ENCODE measurements around the gene TRAF5.

The TRAF5 gene

GRCh38 chr1:211370669-211371068 is 44.0 kb downstream of the TRAF5 start:
- no peak overlapping the region for H3K27ac ChIP-seq (ENCODE audit: low read depth, low read length)
- H3F3A ChIP-seq (ENCODE audit: insufficient read depth): no peaks in the 10 kb centered on the region
- TF ChIP-seq EZH2phosphoT487 (conservative IDR thresholded peaks at IDR 0.05; ENCODE audit: low read length) (no peak), CTCF (IDR thresholded peaks at IDR 0.05; ENCODE audit: insufficient read depth, low read length, poor library complexity, severe bottlenecking) (no peak)
- H3K36me3 ChIP-seq (ENCODE audit: low read length): no peaks in the 10 kb centered on the region
- H3K9me3 ChIP-seq (ENCODE audit: insufficient read depth, low read length): no peaks in the 10 kb centered on the region
- no peaks in the 10 kb centered on the region for H3K9me2 ChIP-seq (replicated peaks; ENCODE audit: insufficient read depth, low read length)
- no peaks in the 10 kb centered on the region for H3K27me3 ChIP-seq (ENCODE audit: low read length)
- H3K4me3 ChIP-seq (ENCODE audit: insufficient read depth, low read length, poor library complexity, severe bottlenecking): no peak overlapping the region
- H2AFZ ChIP-seq (ENCODE audit: low read depth, low read length, severe bottlenecking): no peak overlapping the region
- H3K4me2 ChIP-seq (ENCODE audit: low read depth, low read length, poor library complexity, severe bottlenecking): no peak overlapping the region
- no peaks in the 10 kb centered on the region; the same call in 1 of the 2 replicates for H4K20me1 ChIP-seq (ENCODE audit: low read depth, low read length)
- no peaks in the 10 kb centered on the region for H3K79me2 ChIP-seq (ENCODE audit: insufficient read depth, low read length)
- no peak overlapping the region for H3K9ac ChIP-seq (ENCODE audit: low read length)

- no peaks in the 10 kb centered on the region for H3F3A ChIP-seq (ENCODE audit: insufficient read depth)
- H3K4me2 ChIP-seq (ENCODE audit: low read depth, low read length, poor library complexity, severe bottlenecking): no peak overlapping the region
- no peaks in the 10 kb centered on the region for H3K9me2 ChIP-seq (replicated peaks; ENCODE audit: insufficient read depth, low read length)
- H3K9ac ChIP-seq (ENCODE audit: low read length): no peak overlapping the region
- no peak overlapping the region for H3K27ac ChIP-seq (ENCODE audit: low read depth, low read length)
- no peaks in the 10 kb centered on the region for H3K36me3 ChIP-seq (ENCODE audit: low read length)
- H3K27me3 ChIP-seq (ENCODE audit: low read length): no peaks in the 10 kb centered on the region
- TF ChIP-seq EZH2phosphoT487 (conservative IDR thresholded peaks at IDR 0.05; ENCODE audit: low read length) (no peak), CTCF (IDR thresholded peaks at IDR 0.05; ENCODE audit: insufficient read depth, low read length, poor library complexity, severe bottlenecking) (no peak)
- H3K9me3 ChIP-seq (ENCODE audit: insufficient read depth, low read length): no peaks in the 10 kb centered on the region
- H3K79me2 ChIP-seq (ENCODE audit: insufficient read depth, low read length): no peaks in the 10 kb centered on the region
- no peaks in the 10 kb centered on the region; the same call in 1 of the 2 replicates for H4K20me1 ChIP-seq (ENCODE audit: low read depth, low read length)
- no peak overlapping the region for H2AFZ ChIP-seq (ENCODE audit: low read depth, low read length, severe bottlenecking)
- no peak overlapping the region for H3K4me3 ChIP-seq (ENCODE audit: insufficient read depth, low read length, poor library complexity, severe bottlenecking)
Observed at GRCh38 chr1:211371406-211372105, 44.9 kb downstream of the TRAF5 start.

GRCh38 chr1:211372463-211372862 is 45.8 kb downstream of the TRAF5 start:
- H3K9me2 ChIP-seq (replicated peaks; ENCODE audit: insufficient read depth, low read length): no peaks in the 10 kb centered on the region
- no peaks in the 10 kb centered on the region; the same call in 1 of the 2 replicates for H4K20me1 ChIP-seq (ENCODE audit: low read depth, low read length)
- H3K9ac ChIP-seq (ENCODE audit: low read length): no peak overlapping the region
- H3F3A ChIP-seq (ENCODE audit: insufficient read depth): no peaks in the 10 kb centered on the region
- no peaks in the 10 kb centered on the region for H3K27me3 ChIP-seq (ENCODE audit: low read length)
- no peak overlapping the region for H3K4me2 ChIP-seq (ENCODE audit: low read depth, low read length, poor library complexity, severe bottlenecking)
- H3K9me3 ChIP-seq (ENCODE audit: insufficient read depth, low read length): no peaks in the 10 kb centered on the region
- no peaks in the 10 kb centered on the region for H3K36me3 ChIP-seq (ENCODE audit: low read length)
- TF ChIP-seq CTCF (IDR thresholded peaks at IDR 0.05; ENCODE audit: insufficient read depth, low read length, poor library complexity, severe bottlenecking): no peak
- TF ChIP-seq EZH2phosphoT487 (conservative IDR thresholded peaks at IDR 0.05; ENCODE audit: low read length): no peak
- H3K27ac ChIP-seq (ENCODE audit: low read depth, low read length): no peak overlapping the region
- no peaks in the 10 kb centered on the region for H3K79me2 ChIP-seq (ENCODE audit: insufficient read depth, low read length)
- H2AFZ ChIP-seq (ENCODE audit: low read depth, low read length, severe bottlenecking): no peak overlapping the region
- H3K4me3 ChIP-seq (ENCODE audit: insufficient read depth, low read length, poor library complexity, severe bottlenecking): no peak overlapping the region
